Esophagus muscularis mucosa (tissue), 4 donors: Measurements from ENCODE around the gene MAP1LC3A. TPM values are rescaled to one million over a fixed set of nuclear protein-coding genes. Genes with fewer than 3 reads are reported as not detected.

Experiments used
- DNase-seq: peaks from one replicate; pipeline ENCODE4 v3.0.0-alpha.2; 2017; ENCODE audit errors: extremely low spot score
- H3K27ac ChIP-seq, 4 donors: fragments of 200-600 bp; sonication (generic); replicated peaks in 1 of 4; 1 replicate in 3 of 4; 2 replicates in 1 of 4; pipeline ENCODE4 v1.5.1; 2016 to 2019; ENCODE audit warnings: mild to moderate bottlenecking in 1 of 4
- H3K27me3 ChIP-seq, 4 donors: fragments of 200-600 bp; sonication (generic); one replicate each; pipeline versions ENCODE4 v1.5.1 to v1.6.0; 2016 to 2019
- H3K36me3 ChIP-seq, 4 donors: fragments of 200-600 bp; sonication (generic); one replicate each; pipeline ENCODE4 v1.5.1; 2016 to 2019
- H3K4me1 ChIP-seq, 4 donors: fragments of 200-600 bp; sonication (generic); one replicate each; pipeline ENCODE4 v1.5.1; 2016 to 2019
- H3K4me3 ChIP-seq, 4 donors: fragments of 200-600 bp; sonication (generic); 1 replicate in 2 of 4; 2 replicates in 2 of 4; pipeline ENCODE4 v1.5.1; 2016 to 2019; ENCODE audit warnings: mild to moderate bottlenecking in 4 of 4, moderate library complexity in 1 of 4
- H3K9me3 ChIP-seq, 4 donors: fragments of 200-600 bp; sonication (generic); 1 replicate in 3 of 4; 2 replicates in 1 of 4; pipeline ENCODE4 v1.5.1; 2016 to 2019
- EP300 ChIP-seq: sonication (generic); formaldehyde crosslinking; IDR thresholded peaks from one replicate; pipeline ENCODE4 v1.6.1; 2017; ENCODE audit warnings: antibody characterized with exemption
- POLR2A ChIP-seq: fragments of 450-650 bp; IDR thresholded peaks from one replicate; pipeline ENCODE4 v1.6.1; 2017; ENCODE audit warnings: antibody characterized with exemption, moderate library complexity, mild to moderate bottlenecking, low read depth
- POLR2AphosphoS5 ChIP-seq, 2 donors: sonication (generic); formaldehyde crosslinking; IDR thresholded peaks; one replicate each; pipeline ENCODE4 v1.6.1; 2017; ENCODE audit warnings: antibody characterized with exemption in 2 of 2
- WGBS: methylation state at CpG from one replicate; pipeline ENCODE4 v1.1.5; 2018; 5-methylcytosine and 5-hydroxymethylcytosine counted together
- intact Hi-C: fragments of 100-400 bp; cut with DNase I; formaldehyde crosslinking; loops from one replicate; pipeline ENCODE4 v1.15.1; 2023
- total RNA-seq, 4 donors: library from RNA; depleted of rRNA; stranded (reverse); fragments of >200 nt; gene quantifications; one replicate each; pipeline versions ENCODE4 v1.1.0 to v1.2.1, GENCODE V29; 2016
- TF ChIP-seq, protein P1 (sequence below), 3 experiments: fragments of 200-600 bp in 2 of 3; fragments of 450-650 bp in 1 of 3; sonication (generic) in 2 of 3; IDR thresholded peaks; one replicate each; pipeline ENCODE4 v1.5.1; 2017 to 2019; ENCODE audit warnings: antibody characterized with exemption in 3 of 3, mild to moderate bottlenecking in 2 of 3, moderate library complexity in 1 of 3

Gene MAP1LC3A
- total RNA-seq, 4 donors from 2014 or later: 83.9 to 152 (median 111) TPM

GRCh38 chr20:34567892-34568865 is 9.7 kb downstream of the MAP1LC3A start:
- H3K9me3 ChIP-seq: no peaks in the 10 kb centered on the region
- no peaks in the 10 kb centered on the region for H3K27me3 ChIP-seq
- no peak for TF ChIP-seq POLR2AphosphoS5 (IDR thresholded peaks at IDR 0.05)
- no peak for TF ChIP-seq EP300
- intact Hi-C loops: no loop called here
- DNase-seq: no peak
- H3K4me3 ChIP-seq: no peak overlapping the region
- no peaks in the 10 kb centered on the region for H3K4me1 ChIP-seq
- H3K27ac ChIP-seq: no peak overlapping the region
- WGBS: 93% methylated on average over 12 of the region's 15 CpGs
- peaks cover 0 to 54% (median 21%) of the 10 kb centered on the region in 4 donors for H3K36me3 ChIP-seq

DNA sequence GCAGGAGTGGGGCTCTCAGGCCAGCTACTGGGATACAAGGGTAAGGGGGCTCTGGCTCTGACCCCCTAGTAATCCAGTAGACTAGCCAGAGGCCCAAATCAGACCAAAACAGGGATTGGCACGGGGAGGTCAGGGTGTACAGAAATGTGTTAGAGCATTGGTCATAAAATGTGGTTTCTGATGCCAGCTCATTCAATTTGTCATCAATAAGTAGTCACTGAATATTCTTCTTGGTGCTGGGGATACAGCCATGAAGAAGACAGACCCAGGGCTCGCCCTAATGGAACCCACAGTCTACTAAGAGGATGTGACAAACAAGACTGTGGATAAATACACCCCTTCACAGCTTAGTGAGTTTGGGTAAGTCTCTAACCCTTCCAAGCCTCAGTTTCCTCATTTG is 11.1 kb downstream of the MAP1LC3A start:
- no peaks in the 10 kb centered on the region for H3K4me1 ChIP-seq
- TF ChIP-seq, protein P1, sequence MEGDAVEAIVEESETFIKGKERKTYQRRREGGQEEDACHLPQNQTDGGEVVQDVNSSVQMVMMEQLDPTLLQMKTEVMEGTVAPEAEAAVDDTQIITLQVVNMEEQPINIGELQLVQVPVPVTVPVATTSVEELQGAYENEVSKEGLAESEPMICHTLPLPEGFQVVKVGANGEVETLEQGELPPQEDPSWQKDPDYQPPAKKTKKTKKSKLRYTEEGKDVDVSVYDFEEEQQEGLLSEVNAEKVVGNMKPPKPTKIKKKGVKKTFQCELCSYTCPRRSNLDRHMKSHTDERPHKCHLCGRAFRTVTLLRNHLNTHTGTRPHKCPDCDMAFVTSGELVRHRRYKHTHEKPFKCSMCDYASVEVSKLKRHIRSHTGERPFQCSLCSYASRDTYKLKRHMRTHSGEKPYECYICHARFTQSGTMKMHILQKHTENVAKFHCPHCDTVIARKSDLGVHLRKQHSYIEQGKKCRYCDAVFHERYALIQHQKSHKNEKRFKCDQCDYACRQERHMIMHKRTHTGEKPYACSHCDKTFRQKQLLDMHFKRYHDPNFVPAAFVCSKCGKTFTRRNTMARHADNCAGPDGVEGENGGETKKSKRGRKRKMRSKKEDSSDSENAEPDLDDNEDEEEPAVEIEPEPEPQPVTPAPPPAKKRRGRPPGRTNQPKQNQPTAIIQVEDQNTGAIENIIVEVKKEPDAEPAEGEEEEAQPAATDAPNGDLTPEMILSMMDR (IDR thresholded peaks at IDR 0.05): no peak
- no peak for TF ChIP-seq EP300
- no peak for TF ChIP-seq POLR2AphosphoS5 (IDR thresholded peaks at IDR 0.05)
- no peak for TF ChIP-seq POLR2A
- DNase-seq: no peak
- peaks cover 0 to 68% (median 34%) of the 10 kb centered on the region in 4 donors for H3K36me3 ChIP-seq
- 89% methylated on average over 2 of the region's 2 CpGs for WGBS
- no peak overlapping the region for H3K27ac ChIP-seq
- no peaks in the 10 kb centered on the region for H3K27me3 ChIP-seq
- intact Hi-C loops: no loop called here
- no peak overlapping the region for H3K4me3 ChIP-seq
- H3K9me3 ChIP-seq: no peaks in the 10 kb centered on the region

GRCh38 chr20:34570859-34571306 is 12.4 kb downstream of the MAP1LC3A start:
- WGBS: 54% methylated on average over 3 of the region's 3 CpGs
- no peak overlapping the region for H3K27ac ChIP-seq
- peaks cover 5 to 74% (median 41%) of the 10 kb centered on the region in 4 donors for H3K36me3 ChIP-seq
- intact Hi-C loops: no loop called here
- TF ChIP-seq EP300 (no peak), POLR2A (no peak), POLR2AphosphoS5 (IDR thresholded peaks at IDR 0.05) (no peak)
- TF ChIP-seq, protein P1 (IDR thresholded peaks at IDR 0.05): no peak
- H3K4me1 ChIP-seq: no peaks in the 10 kb centered on the region
- no peaks in the 10 kb centered on the region for H3K27me3 ChIP-seq
- DNase-seq: no peak
- H3K9me3 ChIP-seq: no peaks in the 10 kb centered on the region
- H3K4me3 ChIP-seq: no peak overlapping the region

DNA sequence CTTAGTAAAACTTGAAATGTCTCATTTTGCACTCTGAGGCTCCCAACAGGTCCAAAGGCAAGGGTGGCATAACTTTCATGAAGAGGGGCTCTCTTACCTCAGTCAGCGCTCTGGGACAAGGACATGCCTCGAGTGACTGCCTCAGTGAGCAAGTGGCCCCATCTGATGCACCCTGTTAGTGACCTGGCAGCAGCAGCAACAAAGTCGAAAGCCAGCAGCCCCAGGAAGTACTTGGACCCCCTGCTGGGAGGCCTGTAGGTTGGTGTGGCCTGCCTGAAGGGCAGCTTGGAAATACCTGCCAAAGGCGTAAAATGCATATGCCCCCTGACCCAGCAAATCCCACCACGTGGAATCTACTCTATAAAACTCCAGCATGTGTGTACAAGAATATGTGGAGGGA is 13.2 kb downstream of the MAP1LC3A start:
- H3K4me3 ChIP-seq: no peak overlapping the region
- intact Hi-C loops: no loop called here
- H3K9me3 ChIP-seq: no peaks in the 10 kb centered on the region
- WGBS: 92% methylated on average over 5 of the region's 5 CpGs
- H3K27me3 ChIP-seq: no peaks in the 10 kb centered on the region
- H3K27ac ChIP-seq: no peak overlapping the region
- no peaks in the 10 kb centered on the region for H3K4me1 ChIP-seq
- H3K36me3 ChIP-seq: peaks cover 5 to 74% (median 41%) of the 10 kb centered on the region in 4 donors
- TF ChIP-seq, protein P1 (IDR thresholded peaks at IDR 0.05): no peak
- TF ChIP-seq POLR2AphosphoS5 (IDR thresholded peaks at IDR 0.05) (no peak), POLR2A (no peak), EP300 (no peak)
- no peak for DNase-seq

GRCh38 chr20:34573541-34574300 is 15.2 kb downstream of the MAP1LC3A start:
- H3K4me3 ChIP-seq: no peak overlapping the region
- intact Hi-C loops: no loop called here
- TF ChIP-seq POLR2AphosphoS5 (IDR thresholded peaks at IDR 0.05) (no peak), POLR2A (no peak), EP300 (no peak)
- TF ChIP-seq, protein P1 (IDR thresholded peaks at IDR 0.05): no peak
- no peak overlapping the region for H3K27ac ChIP-seq
- H3K27me3 ChIP-seq: no peaks in the 10 kb centered on the region
- no peaks in the 10 kb centered on the region for H3K9me3 ChIP-seq
- no peak for DNase-seq
- 96% methylated on average over 6 of the region's 7 CpGs for WGBS
- peaks cover 5 to 62% (median 37%) of the 10 kb centered on the region in 4 donors for H3K36me3 ChIP-seq
- peaks cover 0 to 13% (median 5%) of the 10 kb centered on the region in 4 donors for H3K4me1 ChIP-seq
